Keratinocyte (primary cell): ENCODE measurements around the gene C1orf232. TPM values are rescaled to one million over a fixed set of nuclear protein-coding genes. Genes with fewer than 3 reads are reported as not detected.

Experiments used
- DNase-seq: peaks from one replicate; pipeline ENCODE4 v3.0.0-alpha.2; 2011; ENCODE audit warnings: low read depth, missing footprints, low spot score
- FAIRE-seq: peaks from 2 replicates; lab custom pipeline; 2011; peaks lifted over from hg19 to GRCh38; lab: Jason Lieb, UNC
- H2AFZ ChIP-seq: 2 replicates; pipeline ENCODE4 v1.6.0; 2012; ENCODE audit warnings: low read length, control low read depth, inconsistent platforms; ENCODE audit not compliant: control insufficient read depth
- H3K27ac ChIP-seq: 2 replicates; pipeline ENCODE4 v1.5.1; 2011; ENCODE audit warnings: low read length; ENCODE audit not compliant: control insufficient read depth, insufficient read depth
- H3K27me3 ChIP-seq: 3 replicates; pipeline ENCODE4 v1.6.0; 2011; ENCODE audit warnings: low read length; ENCODE audit not compliant: control insufficient read depth, insufficient read depth; ENCODE audit errors: extremely low read depth
- H3K36me3 ChIP-seq, 2 experiments: 2 replicates in 1 of 2; 3 replicates in 1 of 2; pipeline ENCODE4 v1.5.1; 2011; ENCODE audit warnings: low read length in 2 of 2, mild to moderate bottlenecking in 1 of 2; ENCODE audit not compliant: control insufficient read depth in 2 of 2, insufficient read depth in 2 of 2; ENCODE audit errors: extremely low read depth in 1 of 2
- H3K4me1 ChIP-seq: 3 replicates; pipeline ENCODE4 v1.5.1; 2011; ENCODE audit warnings: low read length; ENCODE audit not compliant: control insufficient read depth, insufficient read depth; ENCODE audit errors: extremely low read depth
- H3K4me2 ChIP-seq: 3 replicates; pipeline ENCODE4 v1.6.0; 2011; ENCODE audit warnings: low read depth, low read length; ENCODE audit not compliant: control insufficient read depth, insufficient read depth; ENCODE audit errors: extremely low read depth
- H3K4me3 ChIP-seq, 3 experiments: fragments of 200-600 bp in 1 of 3; sonication (generic) in 1 of 3; 2 replicates in 2 of 3; 3 replicates in 1 of 3; pipeline ENCODE4 v1.5.1; 2011 to 2016; ENCODE audit warnings: low read length in 3 of 3, mild to moderate bottlenecking in 3 of 3, control low read depth in 2 of 3, inconsistent platforms in 1 of 3, low read depth in 1 of 3, mixed read lengths in 1 of 3, mixed run types in 1 of 3, moderate library complexity in 1 of 3; ENCODE audit not compliant: control insufficient read depth in 2 of 3, insufficient read depth in 2 of 3; ENCODE audit errors: extremely low read depth in 1 of 3
- H3K79me2 ChIP-seq: 2 replicates; pipeline ENCODE4 v1.6.0; 2012; ENCODE audit warnings: low read length; ENCODE audit not compliant: control insufficient read depth, insufficient read depth
- H3K9ac ChIP-seq: 3 replicates; pipeline ENCODE4 v1.6.0; 2011; ENCODE audit warnings: low read length; ENCODE audit not compliant: control insufficient read depth, insufficient read depth; ENCODE audit errors: extremely low read depth
- H3K9me1 ChIP-seq: 3 replicates; pipeline ENCODE4 v1.6.0; 2011; ENCODE audit warnings: low read length; ENCODE audit not compliant: control insufficient read depth, insufficient read depth; ENCODE audit errors: extremely low read depth
- H3K9me3 ChIP-seq: 2 replicates; pipeline ENCODE4 v1.5.1; 2012; ENCODE audit warnings: low read depth, low read length; ENCODE audit not compliant: control insufficient read depth
- H4K20me1 ChIP-seq: 3 replicates; pipeline ENCODE4 v1.6.0; 2011; ENCODE audit warnings: low read length; ENCODE audit not compliant: control insufficient read depth, insufficient read depth; ENCODE audit errors: extremely low read depth
- CTCF ChIP-seq, 3 experiments: IDR thresholded peaks in 1 of 3; conservative IDR thresholded peaks in 1 of 3; optimal IDR thresholded peaks in 1 of 3; 2 replicates in 2 of 3; 3 replicates in 1 of 3; pipeline versions ENCODE3 to v1.5.1; 2011; ENCODE audit warnings: low read length in 3 of 3, mild to moderate bottlenecking in 3 of 3, moderate library complexity in 2 of 3, control low read depth in 1 of 3, inconsistent platforms in 1 of 3; ENCODE audit not compliant: insufficient read depth in 2 of 3; ENCODE audit errors: extremely low read depth in 1 of 3
- EZH2 ChIP-seq: IDR thresholded peaks from one replicate; pipeline ENCODE4 v1.6.1; 2012; ENCODE audit warnings: inconsistent platforms, mild to moderate bottlenecking, low read length, moderate library complexity
- dilution Hi-C: fragments of 300-500 bp; cut with MboI; formaldehyde crosslinking; loops from one replicate; pipeline ENCODE4 v1.7.0; 2020; ENCODE audit warnings: low sequenced_read_pairs; ENCODE audit not compliant: extremely low pct_ligation_motif_present
- polyA plus RNA-seq, 5 experiments: library from polyadenylated mRNA; depleted of rRNA in 3 of 5; stranded (reverse) in 3 of 5; stranded (forward) in 1 of 5; unstranded in 1 of 5; fragments of >200 nt; gene quantifications; 1 replicate in 1 of 5; 2 replicates in 3 of 5; 3 replicates in 1 of 5; pipeline versions ENCODE4 v1.2.1 to v1.2.3, GENCODE V29; 2011 to 2012; ENCODE audit warnings: missing spikeins in 2 of 5, low read depth in 1 of 5, low replicate concordance in 1 of 5

The C1orf232 gene
- polyA plus RNA-seq, 1 donor (not counting 4 experiments of a cell fraction or from before 2014, with no cell fraction given) = not detected

GRCh38 chr1:26164861-26165842 lies 3.6 kb downstream of the C1orf232 start:
- H3K9ac ChIP-seq = no peak overlapping the region
- FAIRE-seq (peak; percentile 44), DNase-seq (no peak)
- H3K9me3 ChIP-seq = no peaks in the 10 kb centered on the region
- H4K20me1 ChIP-seq = no peaks in the 10 kb centered on the region
- no peak overlapping the region for H3K27ac ChIP-seq
- TF ChIP-seq EZH2 (no peak), CTCF (optimal IDR thresholded peaks at IDR 0.05 in 1 of 3, IDR thresholded peaks at IDR 0.05 in 1 of 3, conservative IDR thresholded peaks at IDR 0.05 in 1 of 3; ENCODE audit: extremely low read depth in 1 of 3, insufficient read depth in 2 of 3, low read length in 3 of 3) (no peak)
- H3K36me3 ChIP-seq = no peaks in the 10 kb centered on the region
- H3K4me2 ChIP-seq = peak overlapping the region; percentile 70
- H3K79me2 ChIP-seq = peaks cover 3% of the 10 kb centered on the region
- peaks cover 13% of the 10 kb centered on the region for H3K27me3 ChIP-seq
- H3K9me1 ChIP-seq = no peaks in the 10 kb centered on the region
- peak overlapping the region in 1 of 3 experiments; percentile 48 for H3K4me3 ChIP-seq
- H2AFZ ChIP-seq = peak overlapping the region; percentile 53
- dilution Hi-C loops = no loop called here
- H3K4me1 ChIP-seq = peaks cover 7% of the 10 kb centered on the region

DNA sequence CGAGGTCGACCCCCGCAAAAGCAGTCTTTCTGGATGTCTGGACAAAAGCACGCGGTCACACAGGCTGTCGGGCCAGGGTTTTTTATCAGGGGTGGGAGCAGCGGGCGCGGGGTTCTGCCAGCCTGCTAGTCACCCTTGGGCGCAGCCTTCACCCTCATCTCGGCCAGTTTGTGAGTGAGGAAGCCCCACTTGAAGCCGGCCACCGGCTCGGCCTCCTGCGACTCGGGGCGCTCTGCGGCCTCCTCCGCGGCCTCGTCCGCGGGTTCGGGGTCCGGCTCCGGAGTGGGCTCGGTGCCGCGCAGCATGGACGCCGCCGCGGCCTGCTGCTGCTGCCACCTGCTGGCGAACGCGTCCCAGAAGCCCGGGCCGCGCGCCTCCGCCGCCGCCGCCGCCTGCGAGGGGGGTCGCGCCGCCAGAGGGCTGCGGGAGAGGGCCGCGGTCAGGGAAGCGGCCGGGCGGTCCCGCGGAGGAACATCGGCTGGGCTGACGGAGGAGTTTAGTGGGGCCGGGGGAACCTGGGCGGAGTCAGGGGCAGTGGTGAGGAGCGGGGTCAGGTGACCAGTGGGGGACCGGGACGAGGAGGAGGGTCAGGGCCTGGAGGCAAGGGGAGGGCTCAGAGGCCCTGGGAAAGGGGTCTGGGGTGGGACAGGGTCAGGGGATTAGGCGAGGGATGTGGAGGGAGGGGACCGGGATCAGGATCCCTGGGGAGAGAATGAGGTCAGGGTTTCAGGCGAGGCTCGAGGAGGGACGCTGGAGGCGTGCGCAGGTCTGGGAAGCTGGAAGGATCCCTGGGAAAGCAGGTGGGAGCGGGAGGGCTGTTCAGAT lies 4.5 kb downstream of the C1orf232 start:
- no peak for FAIRE-seq

More for the DNA sequence above, 4.5 kb downstream of the C1orf232 start:
- DNase-seq = no peak
- H3K4me1 ChIP-seq = peaks cover 7% of the 10 kb centered on the region
- dilution Hi-C loops = no loop called here
- H3K4me2 ChIP-seq = peak overlapping the region; percentile 70
- H3K36me3 ChIP-seq = no peaks in the 10 kb centered on the region
- TF ChIP-seq EZH2 (no peak), CTCF (optimal IDR thresholded peaks at IDR 0.05 in 1 of 3, IDR thresholded peaks at IDR 0.05 in 1 of 3, conservative IDR thresholded peaks at IDR 0.05 in 1 of 3; ENCODE audit: extremely low read depth in 1 of 3, insufficient read depth in 2 of 3, low read length in 3 of 3) (peak in 2 of 3 experiments; percentile 44 to 79)
- no peaks in the 10 kb centered on the region for H4K20me1 ChIP-seq
- peak overlapping the region; percentile 35 to 52 (median 48) for H3K4me3 ChIP-seq
- no peaks in the 10 kb centered on the region for H3K9me1 ChIP-seq
- no peaks in the 10 kb centered on the region for H3K79me2 ChIP-seq
- H3K9me3 ChIP-seq = no peaks in the 10 kb centered on the region
- H3K27ac ChIP-seq = no peak overlapping the region
- peak overlapping the region; percentile 37 for H3K9ac ChIP-seq
- peak overlapping the region; percentile 53 for H2AFZ ChIP-seq
- peaks cover 13% of the 10 kb centered on the region for H3K27me3 ChIP-seq
